HG02798 (cell line): ENCODE data around the gene FOXA2.
A peak's percentile ranks its signal among the peaks of the same experiment; 100 is the strongest.
"Not testable (repeated sequence)": the region's sequence is repeated elsewhere in the genome, so short reads cannot be mapped to it uniquely, and the experiment has no call there.

Source experiments
- ATAC-seq: cut with Tn5 transposase; IDR thresholded peaks from one replicate; pipeline ENCODE4 v1.9.1; 2021; ENCODE audit warnings: mild to moderate bottlenecking; ENCODE audit not compliant: unreplicated experiment, poor library complexity

Gene FOXA2

DNA sequence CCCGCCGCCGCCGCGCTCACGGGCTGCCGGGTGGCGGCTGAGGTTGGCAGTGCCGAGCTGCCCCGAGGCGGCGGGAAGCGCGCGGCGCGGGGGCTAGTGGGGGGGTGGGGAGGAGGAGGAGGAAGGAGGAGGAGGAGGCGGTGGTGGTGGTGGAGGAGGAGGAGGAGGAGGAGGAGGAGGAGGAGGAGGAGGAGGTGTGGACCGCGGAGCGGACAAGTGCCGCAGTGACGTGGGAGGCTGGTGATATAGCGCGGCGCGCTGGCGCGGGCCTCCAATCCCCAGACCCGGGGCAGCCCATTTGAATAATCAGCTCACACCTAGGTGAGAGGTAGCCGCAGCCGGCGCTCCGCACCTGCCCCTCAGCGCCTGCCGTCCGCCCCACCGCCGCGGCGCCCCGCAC, at the start of gene FOXA2:
FOXA2 (minus strand) TSS at position 51 of the 400 bp plus-strand sequence. CDS start 294 bp downstream, outside the sequence.
- ATAC-seq, result no peak

DNA sequence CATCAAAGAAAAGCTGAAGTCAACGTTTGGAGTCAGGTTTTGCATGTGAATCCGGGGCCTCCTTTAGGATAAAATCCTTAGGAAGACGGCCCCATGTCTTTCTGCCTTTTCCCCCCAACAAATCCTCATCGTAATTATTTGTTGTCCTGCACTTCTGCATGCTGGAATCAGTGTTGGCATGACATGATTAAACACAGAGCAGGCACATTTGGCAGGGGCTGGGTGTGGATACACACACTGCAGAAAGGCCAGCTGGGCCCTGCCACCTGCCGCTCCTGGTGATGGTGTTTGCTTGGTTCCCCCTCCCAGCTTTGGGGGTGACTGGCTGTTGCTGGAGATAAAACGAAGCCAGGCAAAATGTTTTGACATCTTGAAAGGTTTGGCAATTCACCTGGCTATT, 46.3 kb upstream of the FOXA2 start:
- ATAC-seq, result no peak

DNA sequence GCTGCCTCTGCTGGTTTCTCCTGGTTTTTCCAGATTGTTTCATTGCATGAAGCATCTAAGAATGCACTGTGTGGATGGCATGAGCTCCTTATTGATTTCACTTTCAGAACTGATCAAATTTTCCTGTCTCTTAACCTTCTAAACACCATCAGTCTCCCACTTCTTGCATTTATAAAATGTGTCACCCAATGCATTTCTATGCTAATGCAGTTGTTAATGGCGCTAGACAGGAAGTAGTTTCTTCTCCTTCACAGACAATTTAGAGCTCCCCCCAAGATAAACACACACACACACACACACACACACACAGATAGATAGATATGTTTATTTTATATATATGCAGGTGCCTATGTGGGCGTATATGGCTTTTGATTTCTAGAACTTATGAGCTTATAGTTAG, 45.6 kb upstream of the FOXA2 start:
- no peak for ATAC-seq

DNA sequence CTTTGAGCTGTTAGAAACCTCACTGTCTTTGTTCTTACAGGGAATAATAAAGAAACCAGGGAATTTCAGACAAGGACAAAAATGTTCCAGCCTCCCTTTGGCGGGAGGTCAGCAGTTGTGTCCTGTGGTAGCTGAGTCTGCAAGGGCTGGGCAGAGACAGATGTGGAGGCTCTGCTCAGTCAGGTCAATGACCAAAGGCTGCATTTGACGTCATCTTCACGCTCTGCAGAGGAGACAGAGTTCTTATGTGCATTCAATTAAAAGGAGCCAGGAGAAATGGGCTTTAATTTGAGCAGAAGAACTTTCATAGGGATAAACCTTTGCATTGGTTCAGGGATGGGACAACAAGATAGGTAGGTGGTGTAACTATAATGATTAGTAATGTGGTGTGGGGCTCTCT, 45.1 kb upstream of the FOXA2 start:
- ATAC-seq, result no peak

DNA sequence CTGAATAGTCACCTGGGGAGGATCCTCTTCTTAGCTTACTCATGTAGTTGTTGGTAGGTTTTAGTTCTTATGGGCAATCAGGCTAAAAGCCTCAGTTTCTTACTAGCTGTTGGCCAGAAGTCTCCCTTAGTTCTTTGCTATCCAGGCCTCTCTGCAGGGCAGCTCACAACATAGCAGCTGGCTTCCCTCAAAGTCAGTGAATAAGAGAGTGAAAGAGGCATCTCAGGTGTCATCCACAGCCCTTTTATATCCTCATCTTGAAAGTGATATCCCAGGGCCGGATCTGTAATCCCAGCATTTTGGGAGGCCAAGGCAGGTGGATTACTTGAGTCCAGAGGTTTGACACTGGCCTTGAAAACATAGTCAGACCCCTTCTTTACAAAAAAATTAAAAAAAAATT, 42.1 kb upstream of the FOXA2 start:
- no peak for ATAC-seq

DNA sequence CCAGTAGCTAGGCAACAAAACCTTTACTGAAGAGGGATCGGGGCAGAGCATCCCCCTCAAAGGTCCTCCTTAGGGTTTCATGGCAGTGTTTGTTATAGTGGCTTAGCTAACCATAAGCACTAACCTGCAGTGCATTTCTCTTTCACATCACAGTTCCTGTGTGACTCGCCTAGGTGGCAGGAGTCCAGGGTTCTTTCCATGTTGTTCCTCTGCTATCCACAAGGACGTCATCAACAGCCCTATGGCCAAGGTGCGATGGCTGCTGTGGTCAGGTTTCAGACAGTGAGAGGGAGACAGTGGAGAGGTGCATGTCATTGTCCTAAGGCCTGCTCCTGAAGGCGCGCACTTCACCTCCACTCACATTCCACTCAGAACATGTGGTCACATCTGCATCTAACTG, 38.8 kb upstream of the FOXA2 start:
- ATAC-seq, result no peak

DNA sequence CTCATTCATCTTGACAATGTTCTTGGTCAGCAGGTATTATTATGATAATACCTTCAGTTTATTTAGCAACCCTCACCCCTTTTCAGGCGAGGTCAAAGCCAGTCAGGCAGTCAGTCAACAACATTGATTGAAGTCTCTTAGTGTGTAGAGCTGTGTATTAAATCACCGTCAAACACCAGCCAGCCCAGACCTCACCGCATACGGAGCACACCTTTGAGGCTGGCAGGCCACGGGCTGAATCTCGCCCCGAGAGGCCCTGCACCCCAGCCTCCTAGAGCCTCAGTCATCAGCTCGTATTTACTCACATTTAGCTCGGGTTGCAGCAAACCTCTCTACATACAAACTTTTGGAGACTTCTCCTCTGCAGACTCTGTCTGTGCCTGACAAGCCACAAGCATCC, 36.0 kb upstream of the FOXA2 start:
- ATAC-seq, result no peak

DNA sequence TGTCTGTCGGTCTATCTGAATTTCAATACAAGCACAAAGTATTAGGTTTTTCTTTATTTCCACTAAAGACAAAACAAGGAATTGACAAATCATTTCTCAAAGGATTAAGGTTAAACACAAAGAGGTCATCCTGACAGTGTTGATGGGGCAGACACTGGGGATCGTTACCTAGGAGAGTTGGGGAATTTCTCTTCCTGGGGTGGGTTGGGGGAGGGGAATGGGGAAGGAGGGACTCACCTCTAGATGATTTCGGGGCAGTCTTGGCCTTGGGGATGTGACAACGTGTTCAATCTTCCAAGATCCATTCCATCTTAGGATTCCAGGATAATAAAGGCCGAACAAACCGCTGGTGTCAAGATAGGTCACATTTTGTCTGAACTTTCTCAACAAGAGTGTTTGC, 35.4 kb upstream of the FOXA2 start:
- no peak for ATAC-seq

DNA sequence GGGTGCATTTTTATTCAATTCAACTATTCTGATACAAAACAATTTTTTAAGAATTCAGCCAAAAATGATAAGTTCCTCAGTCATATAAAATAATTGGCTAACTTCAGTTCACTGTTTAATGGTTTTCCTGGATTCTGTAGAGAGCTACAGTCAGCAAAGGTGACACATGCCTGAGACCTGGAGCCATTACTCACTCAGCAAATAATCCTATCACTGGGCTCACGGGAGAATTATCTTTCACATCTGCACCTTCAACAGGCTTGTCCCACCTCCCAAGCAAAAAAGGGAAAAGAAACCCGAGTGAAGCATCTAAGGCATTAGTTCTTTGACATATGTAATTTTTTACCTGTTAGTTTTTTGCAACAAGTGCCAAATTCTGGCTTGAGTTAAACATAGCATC, 34.9 kb upstream of the FOXA2 start:
- ATAC-seq, result no peak

DNA sequence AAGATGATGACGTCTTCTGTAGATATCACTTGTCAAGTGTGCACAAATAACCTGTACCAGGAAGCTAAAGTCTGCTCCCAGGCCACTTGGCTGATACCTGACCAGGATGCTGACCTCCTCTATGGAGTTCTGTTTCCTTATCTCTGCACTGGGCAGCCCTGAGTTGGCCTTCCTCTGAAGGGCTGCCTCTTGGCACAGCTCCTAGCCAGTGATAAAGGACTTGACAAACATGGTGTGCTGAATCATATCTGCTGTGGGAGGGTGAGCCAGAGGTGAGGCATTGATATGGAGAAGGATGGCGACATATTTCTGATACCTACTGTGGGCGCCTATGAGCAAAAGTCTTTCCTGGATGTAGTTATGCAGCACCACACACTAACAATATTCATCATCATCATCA, 32.8 kb upstream of the FOXA2 start:
- no peak for ATAC-seq

DNA sequence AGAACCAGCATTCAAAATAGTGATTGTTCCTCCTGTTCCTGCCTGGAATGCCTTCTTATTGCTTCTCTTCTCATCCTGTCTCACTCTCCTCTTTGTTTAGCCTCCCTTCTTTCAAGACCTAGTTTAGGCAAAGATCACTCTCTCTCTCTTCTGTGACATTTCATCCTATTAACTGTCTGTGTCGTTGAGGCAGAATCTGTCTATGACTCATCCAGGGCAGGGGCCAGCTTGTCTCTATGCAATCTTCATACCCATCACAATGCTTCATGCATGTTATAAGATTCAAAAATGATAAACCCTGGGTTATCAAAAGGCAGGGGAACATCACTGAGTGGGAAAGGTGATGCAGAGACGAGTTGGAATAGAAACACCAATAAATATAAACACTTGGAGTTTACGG, 32.2 kb upstream of the FOXA2 start:
- no peak for ATAC-seq

DNA sequence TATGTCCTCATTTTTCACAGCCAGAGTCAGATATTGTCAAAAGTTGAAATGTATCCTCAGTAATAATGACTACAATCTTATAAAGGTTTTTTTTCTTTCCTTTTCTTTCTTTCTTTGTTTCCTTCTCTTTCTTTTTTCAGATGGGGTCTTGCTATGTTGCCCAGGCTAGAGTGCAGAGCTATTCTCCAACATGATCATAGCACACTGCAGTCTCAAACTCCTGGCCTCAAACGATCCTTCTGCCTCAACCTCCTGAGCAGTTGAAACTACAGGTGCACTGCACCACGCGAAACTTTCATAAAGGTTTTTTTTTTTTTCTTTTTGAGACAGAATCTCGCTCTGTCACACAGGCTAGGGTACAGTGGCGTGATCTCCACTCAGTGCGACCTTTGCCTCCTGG, 31.1 kb upstream of the FOXA2 start:
- no peak for ATAC-seq

DNA sequence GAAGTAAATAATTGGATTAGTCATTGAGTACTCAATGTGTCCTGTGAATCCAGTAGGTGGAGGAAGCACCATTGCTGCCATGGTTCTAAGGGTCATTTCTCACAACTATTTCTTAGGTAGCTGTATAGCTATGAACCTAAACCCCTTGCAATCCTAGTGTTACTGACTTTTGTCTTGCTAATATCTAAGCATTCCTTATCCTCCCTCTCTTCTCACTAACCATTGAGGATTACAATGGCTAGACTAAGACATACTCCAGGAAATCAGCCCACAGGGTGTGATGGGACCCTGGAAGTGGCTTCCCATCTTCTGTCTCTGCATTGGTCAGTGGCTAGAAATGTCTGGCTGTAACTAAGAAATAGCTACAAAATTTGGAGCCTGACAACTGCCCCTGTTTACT, 27.3 kb upstream of the FOXA2 start:
- ATAC-seq, result no peak

DNA sequence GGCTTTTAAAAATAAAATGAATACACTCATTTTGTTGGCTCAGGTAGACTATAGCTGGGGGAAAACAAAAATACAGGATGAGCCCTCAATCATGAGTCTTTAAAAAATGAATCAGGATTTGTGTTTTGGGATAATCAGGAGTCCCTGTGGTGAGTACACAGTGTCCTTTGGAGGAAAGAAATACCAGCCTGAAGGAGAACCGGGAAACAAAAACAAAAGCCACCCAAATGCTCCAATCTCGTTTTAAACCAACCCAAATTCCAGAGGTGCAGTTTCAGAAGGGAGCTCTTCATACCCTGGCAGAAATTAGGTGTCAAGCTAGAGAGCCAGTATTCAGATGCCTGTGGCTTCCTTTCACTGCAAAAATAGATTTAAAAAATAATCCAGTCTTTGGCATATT, 23.3 kb upstream of the FOXA2 start:
- ATAC-seq, result no peak

DNA sequence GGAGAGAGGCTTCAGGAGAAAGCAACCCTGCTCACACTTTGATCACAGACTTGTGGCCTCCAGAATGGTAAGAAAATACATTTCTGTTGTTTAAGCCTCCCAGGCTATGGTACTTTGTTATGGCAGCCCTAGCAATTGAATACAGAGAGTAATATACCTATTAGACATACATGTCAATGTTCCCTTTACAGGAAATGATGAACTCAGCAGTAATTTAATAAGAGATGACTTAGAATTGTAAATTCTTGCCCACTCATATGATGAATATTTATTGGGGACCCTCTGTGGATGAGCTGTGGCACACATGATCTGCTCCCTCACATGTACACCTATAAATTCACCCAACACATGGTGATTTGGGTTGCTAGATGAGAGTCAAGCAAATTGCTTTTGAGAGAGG, 20.4 kb upstream of the FOXA2 start:
- ATAC-seq, result no peak

DNA sequence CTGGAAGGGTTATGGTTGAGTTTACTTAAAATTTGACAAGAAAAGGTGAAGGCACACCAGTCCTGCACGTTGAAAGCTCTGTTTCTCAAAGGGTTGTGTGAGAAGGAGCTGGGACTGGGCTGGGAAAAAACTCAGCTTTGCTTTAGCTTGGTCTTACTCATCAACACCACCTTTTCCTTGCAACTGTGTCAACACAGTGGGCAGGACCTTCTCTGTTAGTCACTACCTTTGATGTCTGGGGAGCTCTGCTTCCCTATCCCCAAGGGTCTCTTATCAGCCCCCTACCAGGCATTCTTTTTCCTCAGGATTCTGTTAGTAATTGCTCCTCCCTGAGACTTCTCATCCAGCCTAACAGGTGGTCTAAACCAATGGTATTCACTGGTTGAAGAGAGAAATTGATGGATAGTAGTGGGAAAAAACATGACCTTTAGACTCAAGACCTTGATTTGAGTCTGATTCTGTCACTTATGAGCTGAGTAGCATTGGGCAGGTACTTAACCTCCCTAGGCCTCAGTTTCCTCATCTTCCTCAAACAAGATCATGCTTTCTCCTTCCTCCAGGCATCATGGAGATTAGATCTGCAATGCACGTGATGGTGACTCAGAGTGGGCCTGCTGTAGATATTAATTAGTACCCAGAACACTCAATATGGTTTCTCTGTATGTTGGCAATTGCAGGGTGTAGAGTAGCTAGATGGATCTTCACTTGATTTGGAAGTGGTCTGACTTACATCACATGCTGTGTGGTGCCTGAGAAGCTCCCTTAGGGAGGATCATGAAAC, 17.2 kb upstream of the FOXA2 start:
- no peak for ATAC-seq

DNA sequence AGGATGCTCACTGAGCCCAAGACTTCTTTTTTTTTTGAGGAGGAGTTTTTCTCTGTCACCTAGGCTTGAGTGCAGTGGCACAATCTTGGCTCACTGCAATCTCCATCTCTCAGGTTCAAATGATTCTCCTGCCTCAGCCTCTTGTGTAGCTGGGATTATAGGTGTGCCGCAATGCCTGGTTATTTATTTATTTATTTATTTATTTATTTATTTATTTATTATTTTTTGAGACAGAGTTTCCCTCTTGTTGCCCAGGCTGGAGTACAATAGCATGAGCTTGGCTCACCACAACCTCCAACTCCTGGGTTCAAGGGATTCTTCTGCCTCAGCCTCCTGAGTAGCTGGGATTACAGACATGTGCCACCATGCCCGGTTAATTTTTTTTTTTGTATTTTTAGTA, 14.9 kb upstream of the FOXA2 start:
- ATAC-seq, result not testable (repeated sequence)

DNA sequence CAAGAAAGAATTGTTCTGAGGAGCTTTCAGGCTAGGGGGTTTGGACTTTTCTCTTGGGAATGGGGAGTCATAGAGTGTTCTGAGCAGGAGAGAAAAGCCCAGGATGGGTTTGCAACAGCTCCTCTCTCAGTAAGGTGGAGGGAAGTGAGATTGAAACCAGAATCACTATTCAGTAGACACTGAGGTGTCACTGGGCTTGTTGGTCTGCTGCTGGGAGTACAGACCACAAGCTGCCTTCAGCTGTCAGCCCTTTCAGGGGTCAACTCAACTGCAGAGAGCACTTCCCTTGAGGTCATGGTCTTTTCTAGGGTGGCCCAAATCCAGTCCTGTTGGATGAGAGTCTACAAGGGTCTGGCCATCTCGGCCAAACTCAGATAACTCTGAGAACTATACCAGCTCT, 12.9 kb upstream of the FOXA2 start:
- peak; percentile 49 for ATAC-seq

DNA sequence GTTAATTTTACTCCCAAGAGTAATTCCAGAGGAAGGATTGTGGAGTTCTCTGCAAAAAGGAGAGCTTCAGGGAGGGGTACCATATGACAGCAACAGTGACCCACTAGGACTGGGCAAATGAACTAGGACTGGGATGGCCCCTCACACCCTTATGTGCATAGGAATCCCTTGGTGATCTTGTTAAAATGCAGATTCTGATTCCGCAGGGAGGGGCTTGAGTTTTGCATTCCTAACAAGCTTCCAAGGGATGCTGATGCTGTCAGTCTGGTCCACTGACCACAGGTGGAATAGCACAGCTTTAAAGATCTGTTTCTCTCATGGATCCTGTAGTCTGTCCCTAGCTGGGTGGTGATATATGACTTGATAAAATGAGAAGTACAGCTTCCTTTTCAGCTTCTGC, 6.3 kb upstream of the FOXA2 start:
- ATAC-seq, result no peak

DNA sequence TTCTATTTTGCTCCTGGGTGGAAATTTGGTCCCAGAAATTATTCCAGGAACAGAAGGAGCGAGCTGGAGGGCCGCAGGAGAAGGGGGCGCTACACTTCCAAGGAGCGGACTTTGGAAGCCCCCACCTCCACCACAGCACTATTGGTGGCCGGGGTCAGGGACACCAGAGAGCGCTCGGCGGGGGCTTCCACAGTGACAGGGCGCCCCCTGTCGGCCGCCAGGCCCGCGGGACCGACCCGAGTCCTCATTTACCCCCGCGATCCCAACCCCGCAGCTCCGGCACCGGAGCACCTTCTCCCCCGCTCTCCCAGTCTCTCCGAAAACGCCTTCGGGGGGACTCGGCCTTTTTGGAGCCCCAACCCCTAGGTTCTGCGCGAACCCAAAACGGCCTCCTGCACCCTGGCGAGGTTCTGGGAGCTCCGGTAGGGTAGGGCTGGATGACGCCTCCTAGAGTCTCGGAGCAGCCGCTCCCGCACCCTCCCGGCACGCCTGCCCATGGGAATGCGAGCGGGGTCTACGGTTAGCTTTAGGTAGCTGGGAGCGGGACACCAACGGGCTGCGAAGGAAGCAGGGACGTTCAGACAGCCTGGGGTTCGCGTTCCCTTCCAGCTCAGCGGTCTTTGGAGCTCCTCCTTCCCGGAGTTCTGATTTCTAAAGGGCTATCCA, 2.4 kb upstream of the FOXA2 start:
- no peak for ATAC-seq

DNA sequence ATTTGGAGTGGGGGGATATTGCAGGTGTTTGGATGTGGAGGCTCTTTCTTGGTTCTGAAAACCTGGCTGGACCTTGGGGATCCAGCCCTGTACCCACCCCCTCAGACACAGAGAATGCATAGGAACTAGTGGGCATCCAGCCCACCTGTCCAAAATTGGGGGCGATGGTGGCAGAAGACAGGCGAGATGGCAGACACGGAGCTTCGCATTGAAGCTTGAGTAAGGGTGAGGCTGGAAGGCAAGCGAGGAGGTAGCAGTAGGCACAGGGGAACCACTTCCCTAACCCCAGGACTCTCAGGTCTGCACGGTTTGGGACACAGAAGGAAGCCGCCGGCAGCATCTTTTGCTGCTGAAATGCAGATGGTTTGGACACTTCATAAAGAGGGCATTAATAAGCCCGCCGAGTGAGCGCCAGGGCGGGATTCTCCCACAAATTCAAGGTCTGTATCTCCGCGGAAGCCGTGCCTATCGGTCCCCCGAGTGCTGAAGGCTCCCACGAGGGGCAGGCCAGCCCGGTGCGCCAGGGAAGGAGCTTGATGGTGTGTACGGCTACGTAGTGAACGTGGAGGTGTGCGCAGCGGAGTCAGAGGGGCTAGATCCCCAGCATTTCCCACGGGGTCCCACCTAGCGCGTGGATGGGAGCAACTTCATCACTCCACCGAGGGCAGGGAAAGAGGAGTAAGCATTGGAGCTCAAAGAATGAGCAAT, 1.6 kb upstream of the FOXA2 start:
- ATAC-seq, result no peak
